ENCODE data around the gene PNMA8A. TPM values are rescaled to one million over a fixed set of nuclear protein-coding genes. Genes with fewer than 3 reads are reported as not detected.

The PNMA8A gene
- polyA plus RNA-seq, 2 of the 4 experiments (the other 2 are of a cell fraction) = 11.2 to 15.4 TPM

DNA sequence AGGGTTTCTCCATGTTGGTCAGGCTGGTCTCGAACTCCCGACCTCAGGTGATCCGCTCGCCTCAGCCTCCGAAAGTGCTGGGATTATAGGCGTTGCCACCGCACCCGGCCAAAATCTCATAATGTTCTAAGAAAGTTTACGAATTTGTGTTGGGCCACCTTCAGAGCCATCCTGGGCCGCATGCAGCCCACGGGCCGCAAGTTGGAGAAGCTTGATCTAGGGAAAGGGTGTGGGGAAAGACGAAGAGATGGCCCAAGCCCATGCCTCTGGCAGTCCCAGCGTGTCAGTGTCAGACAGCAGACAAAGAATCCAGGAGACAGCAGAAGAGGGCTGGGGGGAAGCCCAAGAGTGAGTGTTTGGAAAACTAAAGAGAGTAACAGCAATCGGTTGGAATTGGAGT, 25.3 kb downstream of the PNMA8A start:
- Histone ChIP-seq H3K27ac (no peak overlapping the region), H3K4me3 (no peak overlapping the region), H3K9me3 (no peaks in the 10 kb centered on the region), H3K4me1 (peaks cover 13% of the 10 kb centered on the region), H3K4me2 (no peak overlapping the region)
- CTCF ChIA-PET = interaction anchor here (1.3 to 4.9 kb wide), 6 partner anchors 38 to 165 kb away, joined by 5 to 22 read pairs (median 6); no protein-coding TSS in a partner anchor
- DNase-seq (ENCODE audit: low read depth in 1 of 2, low spot score in 1 of 2) = no peak
- POLR2A ChIA-PET = no interaction called here
- no peak for ATAC-seq
- TF ChIP-seq RCOR1 (IDR thresholded peaks at IDR 0.05; ENCODE audit: low read depth, low read length) = no peak
- no peak for TF ChIP-seq POLR2AphosphoS2 (conservative IDR thresholded peaks at IDR 0.05; ENCODE audit: low read length)
- TF ChIP-seq NPAS2 (CRISPR knock-in tag; IDR thresholded peaks at IDR 0.05; ENCODE audit: borderline replicate concordance) = no peak
- TF ChIP-seq, protein P1, sequence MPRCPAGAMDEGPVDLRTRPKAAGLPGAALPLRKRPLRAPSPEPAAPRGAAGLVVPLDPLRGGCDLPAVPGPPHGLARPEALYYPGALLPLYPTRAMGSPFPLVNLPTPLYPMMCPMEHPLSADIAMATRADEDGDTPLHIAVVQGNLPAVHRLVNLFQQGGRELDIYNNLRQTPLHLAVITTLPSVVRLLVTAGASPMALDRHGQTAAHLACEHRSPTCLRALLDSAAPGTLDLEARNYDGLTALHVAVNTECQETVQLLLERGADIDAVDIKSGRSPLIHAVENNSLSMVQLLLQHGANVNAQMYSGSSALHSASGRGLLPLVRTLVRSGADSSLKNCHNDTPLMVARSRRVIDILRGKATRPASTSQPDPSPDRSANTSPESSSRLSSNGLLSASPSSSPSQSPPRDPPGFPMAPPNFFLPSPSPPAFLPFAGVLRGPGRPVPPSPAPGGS (IDR thresholded peaks at IDR 0.05) = no peak
- TF ChIP-seq, protein P2, sequence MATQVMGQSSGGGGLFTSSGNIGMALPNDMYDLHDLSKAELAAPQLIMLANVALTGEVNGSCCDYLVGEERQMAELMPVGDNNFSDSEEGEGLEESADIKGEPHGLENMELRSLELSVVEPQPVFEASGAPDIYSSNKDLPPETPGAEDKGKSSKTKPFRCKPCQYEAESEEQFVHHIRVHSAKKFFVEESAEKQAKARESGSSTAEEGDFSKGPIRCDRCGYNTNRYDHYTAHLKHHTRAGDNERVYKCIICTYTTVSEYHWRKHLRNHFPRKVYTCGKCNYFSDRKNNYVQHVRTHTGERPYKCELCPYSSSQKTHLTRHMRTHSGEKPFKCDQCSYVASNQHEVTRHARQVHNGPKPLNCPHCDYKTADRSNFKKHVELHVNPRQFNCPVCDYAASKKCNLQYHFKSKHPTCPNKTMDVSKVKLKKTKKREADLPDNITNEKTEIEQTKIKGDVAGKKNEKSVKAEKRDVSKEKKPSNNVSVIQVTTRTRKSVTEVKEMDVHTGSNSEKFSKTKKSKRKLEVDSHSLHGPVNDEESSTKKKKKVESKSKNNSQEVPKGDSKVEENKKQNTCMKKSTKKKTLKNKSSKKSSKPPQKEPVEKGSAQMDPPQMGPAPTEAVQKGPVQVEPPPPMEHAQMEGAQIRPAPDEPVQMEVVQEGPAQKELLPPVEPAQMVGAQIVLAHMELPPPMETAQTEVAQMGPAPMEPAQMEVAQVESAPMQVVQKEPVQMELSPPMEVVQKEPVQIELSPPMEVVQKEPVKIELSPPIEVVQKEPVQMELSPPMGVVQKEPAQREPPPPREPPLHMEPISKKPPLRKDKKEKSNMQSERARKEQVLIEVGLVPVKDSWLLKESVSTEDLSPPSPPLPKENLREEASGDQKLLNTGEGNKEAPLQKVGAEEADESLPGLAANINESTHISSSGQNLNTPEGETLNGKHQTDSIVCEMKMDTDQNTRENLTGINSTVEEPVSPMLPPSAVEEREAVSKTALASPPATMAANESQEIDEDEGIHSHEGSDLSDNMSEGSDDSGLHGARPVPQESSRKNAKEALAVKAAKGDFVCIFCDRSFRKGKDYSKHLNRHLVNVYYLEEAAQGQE (IDR thresholded peaks at IDR 0.05) = no peak
- no peak for TF ChIP-seq JUNB (IDR thresholded peaks at IDR 0.05)
- TF ChIP-seq EP300 (IDR thresholded peaks at IDR 0.05) = no peak
- TF ChIP-seq CEBPB (IDR thresholded peaks at IDR 0.05) = no peak
- TF ChIP-seq FOSB (CRISPR knock-in tag; IDR thresholded peaks at IDR 0.05) = no peak
- TF ChIP-seq, protein P3, sequence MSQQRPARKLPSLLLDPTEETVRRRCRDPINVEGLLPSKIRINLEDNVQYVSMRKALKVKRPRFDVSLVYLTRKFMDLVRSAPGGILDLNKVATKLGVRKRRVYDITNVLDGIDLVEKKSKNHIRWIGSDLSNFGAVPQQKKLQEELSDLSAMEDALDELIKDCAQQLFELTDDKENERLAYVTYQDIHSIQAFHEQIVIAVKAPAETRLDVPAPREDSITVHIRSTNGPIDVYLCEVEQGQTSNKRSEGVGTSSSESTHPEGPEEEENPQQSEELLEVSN (IDR thresholded peaks at IDR 0.05; ENCODE audit: borderline replicate concordance, low read depth) = no peak
- TF ChIP-seq KDM5A (IDR thresholded peaks at IDR 0.05) = no peak
- TF ChIP-seq ZFP36 (IDR thresholded peaks at IDR 0.05; ENCODE audit: borderline replicate concordance, partially characterized antibody) = no peak
- TF ChIP-seq, protein P4, sequence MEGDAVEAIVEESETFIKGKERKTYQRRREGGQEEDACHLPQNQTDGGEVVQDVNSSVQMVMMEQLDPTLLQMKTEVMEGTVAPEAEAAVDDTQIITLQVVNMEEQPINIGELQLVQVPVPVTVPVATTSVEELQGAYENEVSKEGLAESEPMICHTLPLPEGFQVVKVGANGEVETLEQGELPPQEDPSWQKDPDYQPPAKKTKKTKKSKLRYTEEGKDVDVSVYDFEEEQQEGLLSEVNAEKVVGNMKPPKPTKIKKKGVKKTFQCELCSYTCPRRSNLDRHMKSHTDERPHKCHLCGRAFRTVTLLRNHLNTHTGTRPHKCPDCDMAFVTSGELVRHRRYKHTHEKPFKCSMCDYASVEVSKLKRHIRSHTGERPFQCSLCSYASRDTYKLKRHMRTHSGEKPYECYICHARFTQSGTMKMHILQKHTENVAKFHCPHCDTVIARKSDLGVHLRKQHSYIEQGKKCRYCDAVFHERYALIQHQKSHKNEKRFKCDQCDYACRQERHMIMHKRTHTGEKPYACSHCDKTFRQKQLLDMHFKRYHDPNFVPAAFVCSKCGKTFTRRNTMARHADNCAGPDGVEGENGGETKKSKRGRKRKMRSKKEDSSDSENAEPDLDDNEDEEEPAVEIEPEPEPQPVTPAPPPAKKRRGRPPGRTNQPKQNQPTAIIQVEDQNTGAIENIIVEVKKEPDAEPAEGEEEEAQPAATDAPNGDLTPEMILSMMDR (IDR thresholded peaks at IDR 0.05) = no peak
- TF ChIP-seq HOXB13 (CRISPR knock-in tag; IDR thresholded peaks at IDR 0.05; ENCODE audit: low read depth) = no peak
- TF ChIP-seq GATA3 (IDR thresholded peaks at IDR 0.05; ENCODE audit: borderline replicate concordance) = no peak
- no peak for TF ChIP-seq BHLHE40 (IDR thresholded peaks at IDR 0.05; ENCODE audit: low read depth, low read length)
- TF ChIP-seq CBX2 (IDR thresholded peaks at IDR 0.05; ENCODE audit: borderline replicate concordance, low read depth) = no peak
- TF ChIP-seq, protein P5, sequence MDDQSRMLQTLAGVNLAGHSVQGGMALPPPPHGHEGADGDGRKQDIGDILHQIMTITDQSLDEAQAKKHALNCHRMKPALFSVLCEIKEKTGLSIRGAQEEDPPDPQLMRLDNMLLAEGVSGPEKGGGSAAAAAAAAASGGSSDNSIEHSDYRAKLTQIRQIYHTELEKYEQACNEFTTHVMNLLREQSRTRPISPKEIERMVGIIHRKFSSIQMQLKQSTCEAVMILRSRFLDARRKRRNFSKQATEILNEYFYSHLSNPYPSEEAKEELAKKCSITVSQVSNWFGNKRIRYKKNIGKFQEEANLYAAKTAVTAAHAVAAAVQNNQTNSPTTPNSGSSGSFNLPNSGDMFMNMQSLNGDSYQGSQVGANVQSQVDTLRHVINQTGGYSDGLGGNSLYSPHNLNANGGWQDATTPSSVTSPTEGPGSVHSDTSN (IDR thresholded peaks at IDR 0.05) = no peak
- TF ChIP-seq, protein P6, sequence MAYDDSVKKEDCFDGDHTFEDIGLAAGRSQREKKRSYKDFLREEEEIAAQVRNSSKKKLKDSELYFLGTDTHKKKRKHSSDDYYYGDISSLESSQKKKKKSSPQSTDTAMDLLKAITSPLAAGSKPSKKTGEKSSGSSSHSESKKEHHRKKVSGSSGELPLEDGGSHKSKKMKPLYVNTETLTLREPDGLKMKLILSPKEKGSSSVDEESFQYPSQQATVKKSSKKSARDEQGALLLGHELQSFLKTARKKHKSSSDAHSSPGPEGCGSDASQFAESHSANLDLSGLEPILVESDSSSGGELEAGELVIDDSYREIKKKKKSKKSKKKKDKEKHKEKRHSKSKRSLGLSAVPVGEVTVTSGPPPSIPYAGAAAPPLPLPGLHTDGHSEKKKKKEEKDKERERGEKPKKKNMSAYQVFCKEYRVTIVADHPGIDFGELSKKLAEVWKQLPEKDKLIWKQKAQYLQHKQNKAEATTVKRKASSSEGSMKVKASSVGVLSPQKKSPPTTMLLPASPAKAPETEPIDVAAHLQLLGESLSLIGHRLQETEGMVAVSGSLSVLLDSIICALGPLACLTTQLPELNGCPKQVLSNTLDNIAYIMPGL (CRISPR knock-in tag; IDR thresholded peaks at IDR 0.05; ENCODE audit: borderline replicate concordance) = no peak
- TF ChIP-seq ZNF302 (CRISPR knock-in tag; IDR thresholded peaks at IDR 0.05) = no peak
- FAIRE-seq = no peak
- 84% methylated on average over 15 of the region's 15 CpGs for WGBS (ENCODE audit: missing lambda C conversion rate)

Measured in A549 (cell line).